AG04450 (cell line): ENCODE data around the gene HYPK. TPM values are rescaled to one million over a fixed set of nuclear protein-coding genes. Genes with fewer than 3 reads are reported as not detected.

Experiments
- CTCF ChIA-PET: fragments of 300-600, 350-600 bp; formaldehyde crosslinking; extraction: SDS; loops from one replicate; lab custom pipeline; 2022; ENCODE audit warnings: antibody characterized with exemption, inconsistent platforms; lab: Charles Lee
- POLR2A ChIA-PET: fragments of 350-600 bp; formaldehyde crosslinking; extraction: SDS; loops from one replicate; lab custom pipeline; 2021; ENCODE audit warnings: antibody characterized with exemption, inconsistent platforms; lab: Yijun Ruan, JAX
- DNase-seq: peaks from one replicate; pipeline ENCODE4 v3.0.0-alpha.2; 2011; ENCODE audit warnings: low read depth, low spot score
- H3K27ac ChIP-seq: one replicate; pipeline ENCODE4 v1.5.1; 2012; ENCODE audit warnings: low read depth, low read length, control low read depth
- H3K27me3 ChIP-seq: one replicate; pipeline ENCODE4 v1.6.0; 2012; ENCODE audit warnings: low read length; ENCODE audit not compliant: control insufficient read depth, insufficient read depth
- H3K4me3 ChIP-seq: 2 replicates; pipeline ENCODE4 v1.5.1; 2011; ENCODE audit warnings: mild to moderate bottlenecking, low read depth, low read length, control low read depth
- H3K9me3 ChIP-seq: 2 replicates; pipeline ENCODE4 v1.5.1; 2012; ENCODE audit warnings: low read length; ENCODE audit not compliant: control insufficient read depth, insufficient read depth
- CTCF ChIP-seq: IDR thresholded peaks from 2 replicates; pipeline ENCODE4 v1.5.1; 2011; ENCODE audit warnings: low read depth, low read length, control low read depth, inconsistent platforms
- polyA plus RNA-seq: library from polyadenylated mRNA; depleted of rRNA; stranded (reverse); fragments of >200 nt; gene quantifications from 2 replicates; pipeline ENCODE4 v1.2.3, GENCODE V29; 2011

Gene HYPK
- polyA plus RNA-seq, 1 experiment: 10.7 TPM

- Histone ChIP-seq H3K27ac (no peak overlapping the region), H3K27me3 (no peaks in the 10 kb centered on the region), H3K9me3 (no peaks in the 10 kb centered on the region), H3K4me3 (no peak overlapping the region)
- DNase-seq: peak; percentile 49
- ChIA-PET CTCF (interaction anchor here (0.6 to 1.8 kb wide), 12 partner anchors 9 to 968 kb away, joined by 3 to 14 read pairs (median 6); no protein-coding TSS in a partner anchor), POLR2A (no interaction called here)
- peak; percentile 91 for TF ChIP-seq CTCF
These were observed 30.7 kb upstream of the HYPK start for GRCh38 chr15:43769584-43770228.

- Histone ChIP-seq H3K27me3 (no peaks in the 10 kb centered on the region), H3K4me3 (no peak overlapping the region), H3K27ac (no peak overlapping the region), H3K9me3 (no peaks in the 10 kb centered on the region)
- TF ChIP-seq CTCF: no peak
- DNase-seq: no peak
- ChIA-PET CTCF (interaction anchor here (1.0 kb wide), 1 partner anchor 21 kb away, joined by 5 read pairs; no protein-coding TSS in a partner anchor), POLR2A (interaction anchor here (0.6 kb wide), 1 partner anchor 24 kb away, joined by 3 read pairs; no protein-coding TSS in a partner anchor)
These were observed 28.6 kb upstream of the HYPK start for GRCh38 chr15:43771816-43772215.

GRCh38 chr15:43772624-43773023 is 27.8 kb upstream of the HYPK start:
- no peaks in the 10 kb centered on the region for H3K9me3 ChIP-seq
- H3K27me3 ChIP-seq: no peaks in the 10 kb centered on the region
- POLR2A ChIA-PET: no interaction called here
- H3K4me3 ChIP-seq: no peak overlapping the region
- CTCF ChIA-PET: no interaction called here
- TF ChIP-seq CTCF: no peak
- DNase-seq: no peak
- no peak overlapping the region for H3K27ac ChIP-seq

- DNase-seq: no peak
- no peak overlapping the region for H3K27ac ChIP-seq
- no peaks in the 10 kb centered on the region for H3K27me3 ChIP-seq
- no peak overlapping the region for H3K4me3 ChIP-seq
- POLR2A ChIA-PET: no interaction called here
- CTCF ChIA-PET: no interaction called here
- H3K9me3 ChIP-seq: no peaks in the 10 kb centered on the region
- TF ChIP-seq CTCF: no peak
These were observed 26.3 kb upstream of the HYPK start for GRCh38 chr15:43774062-43774461.

- ChIA-PET POLR2A (no interaction called here), CTCF (no interaction called here)
- no peak for DNase-seq
- no peak overlapping the region for H3K27ac ChIP-seq
- no peak overlapping the region for H3K4me3 ChIP-seq
- peak; percentile 34 for TF ChIP-seq CTCF
- no peaks in the 10 kb centered on the region for H3K9me3 ChIP-seq
- no peaks in the 10 kb centered on the region for H3K27me3 ChIP-seq
These were observed 24.9 kb upstream of the HYPK start for GRCh38 chr15:43775411-43775965.
